Measurements from ENCODE around the gene SYNRG. TPM values are rescaled to one million over a fixed set of nuclear protein-coding genes. Genes with fewer than 3 reads are reported as not detected.

The SYNRG gene
- polyA plus RNA-seq, 2 of the 4 experiments (the other 2 are of a cell fraction): 13.1 to 17.4 TPM

DNA sequence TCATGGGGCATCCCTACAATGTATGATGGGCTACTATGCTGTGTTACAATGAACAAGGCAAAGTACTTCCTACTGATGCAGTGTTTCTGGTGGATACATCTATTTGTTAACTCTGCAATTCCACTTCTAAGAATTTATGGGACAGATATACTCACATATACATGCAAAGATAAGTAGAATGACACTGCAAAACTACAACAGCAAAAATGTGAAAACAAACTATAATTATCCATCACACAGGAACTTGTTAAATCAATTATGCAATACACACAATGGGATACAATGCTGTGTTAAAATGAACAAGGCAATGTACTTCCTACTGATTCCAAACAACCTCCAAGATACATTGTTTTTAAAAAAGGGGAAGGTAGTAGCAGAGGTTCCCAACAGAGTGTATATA is 30.8 kb upstream of the SYNRG start:
- TF ChIP-seq MAFK (IDR thresholded peaks at IDR 0.05; ENCODE audit: partially characterized antibody) (peak; percentile 15), NPAS2 (CRISPR knock-in tag; IDR thresholded peaks at IDR 0.05; ENCODE audit: borderline replicate concordance) (no peak)
- no peak overlapping the region for H3K27ac ChIP-seq
- CTCF ChIA-PET: interaction anchor here (0.6 to 0.9 kb wide), 2 partner anchors 9 to 32 kb away, joined by 3 to 4 read pairs; no protein-coding TSS in a partner anchor

DNA sequence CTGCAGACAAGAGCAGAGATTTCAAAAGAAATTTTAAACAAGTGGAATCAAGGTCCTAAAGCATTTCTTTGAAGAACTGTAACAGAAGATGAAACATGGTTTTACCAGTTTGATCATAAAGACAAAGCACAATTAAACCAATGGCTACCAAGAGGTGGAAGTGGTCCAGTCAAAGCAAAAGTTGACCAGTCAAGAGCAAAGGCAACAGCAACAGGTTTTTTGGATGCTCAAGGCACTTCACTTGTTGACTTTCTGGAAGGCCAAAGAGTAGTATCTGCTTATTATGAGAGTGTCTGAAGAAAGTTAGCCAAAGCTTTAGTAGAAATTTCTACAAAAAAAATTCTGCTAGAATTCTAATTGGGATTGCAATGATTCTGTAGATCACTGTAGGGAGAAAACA is 28.7 kb upstream of the SYNRG start:
- CTCF ChIA-PET: interaction anchor here (1.4 to 1.8 kb wide), 2 partner anchors 12 to 179 kb away, joined by 4 to 5 read pairs; no protein-coding TSS in a partner anchor
- FAIRE-seq (no peak), ATAC-seq (no peak), DNase-seq (ENCODE audit: low read depth in 1 of 2, low spot score in 1 of 2) (no peak)
- H3K4me2 ChIP-seq: no peak overlapping the region
- no peak overlapping the region for H3K4me3 ChIP-seq
- TF ChIP-seq, protein P1, sequence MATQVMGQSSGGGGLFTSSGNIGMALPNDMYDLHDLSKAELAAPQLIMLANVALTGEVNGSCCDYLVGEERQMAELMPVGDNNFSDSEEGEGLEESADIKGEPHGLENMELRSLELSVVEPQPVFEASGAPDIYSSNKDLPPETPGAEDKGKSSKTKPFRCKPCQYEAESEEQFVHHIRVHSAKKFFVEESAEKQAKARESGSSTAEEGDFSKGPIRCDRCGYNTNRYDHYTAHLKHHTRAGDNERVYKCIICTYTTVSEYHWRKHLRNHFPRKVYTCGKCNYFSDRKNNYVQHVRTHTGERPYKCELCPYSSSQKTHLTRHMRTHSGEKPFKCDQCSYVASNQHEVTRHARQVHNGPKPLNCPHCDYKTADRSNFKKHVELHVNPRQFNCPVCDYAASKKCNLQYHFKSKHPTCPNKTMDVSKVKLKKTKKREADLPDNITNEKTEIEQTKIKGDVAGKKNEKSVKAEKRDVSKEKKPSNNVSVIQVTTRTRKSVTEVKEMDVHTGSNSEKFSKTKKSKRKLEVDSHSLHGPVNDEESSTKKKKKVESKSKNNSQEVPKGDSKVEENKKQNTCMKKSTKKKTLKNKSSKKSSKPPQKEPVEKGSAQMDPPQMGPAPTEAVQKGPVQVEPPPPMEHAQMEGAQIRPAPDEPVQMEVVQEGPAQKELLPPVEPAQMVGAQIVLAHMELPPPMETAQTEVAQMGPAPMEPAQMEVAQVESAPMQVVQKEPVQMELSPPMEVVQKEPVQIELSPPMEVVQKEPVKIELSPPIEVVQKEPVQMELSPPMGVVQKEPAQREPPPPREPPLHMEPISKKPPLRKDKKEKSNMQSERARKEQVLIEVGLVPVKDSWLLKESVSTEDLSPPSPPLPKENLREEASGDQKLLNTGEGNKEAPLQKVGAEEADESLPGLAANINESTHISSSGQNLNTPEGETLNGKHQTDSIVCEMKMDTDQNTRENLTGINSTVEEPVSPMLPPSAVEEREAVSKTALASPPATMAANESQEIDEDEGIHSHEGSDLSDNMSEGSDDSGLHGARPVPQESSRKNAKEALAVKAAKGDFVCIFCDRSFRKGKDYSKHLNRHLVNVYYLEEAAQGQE (IDR thresholded peaks at IDR 0.05): no peak
- TF ChIP-seq, protein P2, sequence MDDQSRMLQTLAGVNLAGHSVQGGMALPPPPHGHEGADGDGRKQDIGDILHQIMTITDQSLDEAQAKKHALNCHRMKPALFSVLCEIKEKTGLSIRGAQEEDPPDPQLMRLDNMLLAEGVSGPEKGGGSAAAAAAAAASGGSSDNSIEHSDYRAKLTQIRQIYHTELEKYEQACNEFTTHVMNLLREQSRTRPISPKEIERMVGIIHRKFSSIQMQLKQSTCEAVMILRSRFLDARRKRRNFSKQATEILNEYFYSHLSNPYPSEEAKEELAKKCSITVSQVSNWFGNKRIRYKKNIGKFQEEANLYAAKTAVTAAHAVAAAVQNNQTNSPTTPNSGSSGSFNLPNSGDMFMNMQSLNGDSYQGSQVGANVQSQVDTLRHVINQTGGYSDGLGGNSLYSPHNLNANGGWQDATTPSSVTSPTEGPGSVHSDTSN (IDR thresholded peaks at IDR 0.05): no peak
- no peak for TF ChIP-seq CHD4 (IDR thresholded peaks at IDR 0.05; ENCODE audit: borderline replicate concordance)
- no peak for TF ChIP-seq JUN (IDR thresholded peaks at IDR 0.05)
- no peak for TF ChIP-seq CBX2 (IDR thresholded peaks at IDR 0.05; ENCODE audit: borderline replicate concordance, low read depth)
- no peak for TF ChIP-seq MAFK (IDR thresholded peaks at IDR 0.05; ENCODE audit: partially characterized antibody)
- TF ChIP-seq, protein P3, sequence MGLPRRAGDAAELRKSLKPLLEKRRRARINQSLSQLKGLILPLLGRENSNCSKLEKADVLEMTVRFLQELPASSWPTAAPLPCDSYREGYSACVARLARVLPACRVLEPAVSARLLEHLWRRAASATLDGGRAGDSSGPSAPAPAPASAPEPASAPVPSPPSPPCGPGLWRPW (IDR thresholded peaks at IDR 0.05): no peak
- no peak for TF ChIP-seq HOXA7 (CRISPR knock-in tag; IDR thresholded peaks at IDR 0.05)
- TF ChIP-seq HEYL (CRISPR knock-in tag; IDR thresholded peaks at IDR 0.05): no peak
- TF ChIP-seq ZC3H11A (IDR thresholded peaks at IDR 0.05): no peak
- TF ChIP-seq, protein P4, sequence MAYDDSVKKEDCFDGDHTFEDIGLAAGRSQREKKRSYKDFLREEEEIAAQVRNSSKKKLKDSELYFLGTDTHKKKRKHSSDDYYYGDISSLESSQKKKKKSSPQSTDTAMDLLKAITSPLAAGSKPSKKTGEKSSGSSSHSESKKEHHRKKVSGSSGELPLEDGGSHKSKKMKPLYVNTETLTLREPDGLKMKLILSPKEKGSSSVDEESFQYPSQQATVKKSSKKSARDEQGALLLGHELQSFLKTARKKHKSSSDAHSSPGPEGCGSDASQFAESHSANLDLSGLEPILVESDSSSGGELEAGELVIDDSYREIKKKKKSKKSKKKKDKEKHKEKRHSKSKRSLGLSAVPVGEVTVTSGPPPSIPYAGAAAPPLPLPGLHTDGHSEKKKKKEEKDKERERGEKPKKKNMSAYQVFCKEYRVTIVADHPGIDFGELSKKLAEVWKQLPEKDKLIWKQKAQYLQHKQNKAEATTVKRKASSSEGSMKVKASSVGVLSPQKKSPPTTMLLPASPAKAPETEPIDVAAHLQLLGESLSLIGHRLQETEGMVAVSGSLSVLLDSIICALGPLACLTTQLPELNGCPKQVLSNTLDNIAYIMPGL (CRISPR knock-in tag; IDR thresholded peaks at IDR 0.05; ENCODE audit: borderline replicate concordance): no peak
- no peak for TF ChIP-seq ZSCAN20 (CRISPR knock-in tag; IDR thresholded peaks at IDR 0.05)
- TF ChIP-seq ESRRA (IDR thresholded peaks at IDR 0.05; ENCODE audit: borderline replicate concordance, low read length): no peak
- TF ChIP-seq KDM5A (IDR thresholded peaks at IDR 0.05): no peak
- TF ChIP-seq EP300 (IDR thresholded peaks at IDR 0.05): no peak
- TF ChIP-seq CBX8 (IDR thresholded peaks at IDR 0.05): no peak
- no peak for TF ChIP-seq NPAS2 (CRISPR knock-in tag; IDR thresholded peaks at IDR 0.05; ENCODE audit: borderline replicate concordance)
- TF ChIP-seq EHF (CRISPR knock-in tag; IDR thresholded peaks at IDR 0.05): no peak
- POLR2A ChIA-PET: interaction anchor here (0.5 kb wide), 1 partner anchor 104 kb away, joined by 3 read pairs; no protein-coding TSS in a partner anchor
- no peak overlapping the region for H3K27ac ChIP-seq
- no peaks in the 10 kb centered on the region for H3K9me3 ChIP-seq
- peaks cover 18% of the 10 kb centered on the region; the same call in 2 of the 3 replicates for H3K4me1 ChIP-seq

More for the DNA sequence above, 30.8 kb upstream of the SYNRG start:
- POLR2A ChIA-PET: no interaction called here
- H3K4me1 ChIP-seq: peaks cover 24% of the 10 kb centered on the region; the same call in 2 of the 3 replicates
- DNase-seq (ENCODE audit: low read depth in 1 of 2, low spot score in 1 of 2) (no peak), ATAC-seq (no peak), FAIRE-seq (no peak)
- H3K4me2 ChIP-seq: no peak overlapping the region
- H3K4me3 ChIP-seq: no peak overlapping the region
- no peaks in the 10 kb centered on the region for H3K9me3 ChIP-seq

Data from A549 (cell line).